SIG-M5 (cell line): Measurements from ENCODE around the gene NXPH3.
"Not testable (repeated sequence)": the region's sequence is repeated elsewhere in the genome, so short reads cannot be mapped to it uniquely, and the experiment has no call there.

Experiments used
- DNase-seq: peaks from one replicate; lab custom pipeline; 2025; lab: John Stamatoyannopoulos, UW

Gene NXPH3

DNA sequence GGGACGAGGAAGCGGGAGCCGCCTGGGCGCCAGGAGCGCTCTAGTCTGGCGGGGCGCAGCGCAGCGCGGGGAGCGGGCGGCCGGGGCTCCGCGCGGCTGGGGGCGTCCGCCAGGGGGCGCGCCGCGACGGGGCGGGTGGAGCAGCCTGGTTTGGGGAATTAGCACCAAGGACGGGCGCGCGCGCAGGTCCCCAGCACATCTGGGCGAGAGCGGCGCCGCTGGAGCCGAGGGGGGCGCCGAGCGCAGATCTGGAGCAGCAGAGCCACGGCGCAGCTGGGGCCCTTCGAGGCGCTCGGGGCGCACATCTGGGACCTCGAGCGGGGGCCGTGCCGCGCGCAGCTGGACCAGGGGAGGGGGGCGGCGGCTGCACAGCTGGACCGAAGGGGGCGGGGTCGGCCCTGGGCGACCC is at the start of gene NXPH3:
TSS of gene NXPH3 (plus strand) at position 193 of the 409 bp plus-strand sequence. CDS start 349 bp downstream, outside the sequence.
- no peak for DNase-seq

DNA sequence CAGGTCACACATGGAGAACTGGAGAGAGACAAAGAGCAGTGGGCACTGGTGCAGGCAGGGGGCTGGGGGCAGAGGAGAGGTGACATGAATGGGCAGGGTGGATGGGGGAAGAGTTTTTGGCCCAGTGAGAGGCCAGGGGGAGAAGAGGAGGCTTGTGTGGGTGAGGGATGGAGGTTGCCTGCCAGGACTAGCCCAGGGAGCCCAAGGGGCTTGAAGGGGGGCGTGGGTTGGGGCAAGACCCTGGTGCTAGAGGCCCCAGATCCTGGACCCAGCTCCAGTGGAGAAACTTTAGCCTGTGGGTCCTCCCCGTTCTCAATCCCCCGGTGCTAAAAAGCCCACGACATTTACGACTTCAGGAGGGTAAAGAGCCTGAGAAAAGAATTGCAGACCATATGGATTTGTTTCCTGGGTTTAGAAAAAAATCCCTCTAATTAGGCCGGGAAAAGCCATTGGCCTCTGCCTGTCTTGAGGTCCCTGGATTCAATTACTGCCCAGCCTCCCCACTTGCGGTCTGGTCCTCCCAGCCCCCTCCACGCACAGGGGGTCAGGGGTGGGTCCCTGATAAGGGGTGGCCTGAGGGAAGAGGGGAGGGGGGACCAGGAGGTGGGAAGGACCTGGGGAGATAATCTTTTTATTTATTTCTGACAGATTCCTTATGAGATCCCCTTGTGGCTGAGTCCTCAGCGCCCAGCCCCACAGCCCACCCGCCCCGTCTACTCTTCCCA is 47.6 kb upstream of the NXPH3 start:
- DNase-seq, result no peak

DNA sequence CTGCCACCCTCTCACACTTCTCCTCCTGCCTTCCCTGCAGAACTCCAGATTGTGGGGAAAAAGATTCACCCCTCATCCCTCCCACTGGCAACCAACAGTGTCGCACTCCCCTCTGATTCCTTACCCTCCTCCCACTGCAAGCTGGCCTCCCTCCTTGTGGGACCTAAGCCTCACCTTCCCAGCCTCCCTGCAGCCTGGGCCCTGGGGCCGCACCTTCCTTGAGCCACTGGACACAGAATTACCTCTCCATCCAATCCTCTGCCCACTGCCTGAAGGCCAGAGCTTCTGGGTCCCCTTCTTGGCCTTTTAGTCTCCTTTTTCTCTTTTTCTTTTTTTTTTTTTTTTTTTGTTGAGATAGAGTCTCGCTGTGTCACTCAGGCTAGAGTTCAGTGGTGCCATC is 46.7 kb upstream of the NXPH3 start:
- no peak for DNase-seq

DNA sequence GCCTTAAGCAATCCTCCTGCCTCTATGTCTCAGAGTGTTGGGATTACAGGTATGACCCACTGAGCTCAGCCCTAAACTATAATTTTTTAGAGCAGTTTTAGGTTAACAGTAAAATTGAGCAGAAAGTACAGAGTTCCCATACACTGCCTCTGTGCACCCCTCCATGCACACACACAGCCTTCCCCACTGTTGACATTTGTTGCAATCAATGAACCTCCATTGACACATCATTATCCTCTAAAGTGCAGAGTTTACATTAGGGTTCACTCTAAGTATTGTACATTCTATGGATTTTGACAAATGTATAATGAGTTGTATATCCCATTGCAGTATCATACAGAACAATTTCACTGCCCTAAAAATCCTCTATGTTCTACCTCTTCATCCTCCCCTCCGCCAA is 45.6 kb upstream of the NXPH3 start:
- DNase-seq, result no peak

DNA sequence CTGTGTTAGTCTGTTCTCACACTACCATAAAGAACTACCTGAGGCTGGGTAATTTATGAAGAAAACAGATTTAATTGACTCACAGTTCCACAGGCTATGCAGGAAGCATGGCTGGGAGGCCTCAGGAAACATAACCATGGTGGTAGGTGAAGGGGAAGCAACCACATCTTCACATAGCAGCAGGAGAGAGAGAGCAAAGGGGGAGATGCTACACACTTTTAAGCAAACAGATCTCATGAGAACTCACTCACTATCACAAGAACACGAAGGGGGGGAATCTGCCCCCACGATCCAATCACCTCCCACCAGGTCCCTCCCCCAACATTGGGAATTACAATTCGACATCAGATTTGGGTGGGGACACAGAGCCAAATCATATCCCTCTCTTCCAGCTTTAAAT is 31.8 kb upstream of the NXPH3 start:
- no peak for DNase-seq

DNA sequence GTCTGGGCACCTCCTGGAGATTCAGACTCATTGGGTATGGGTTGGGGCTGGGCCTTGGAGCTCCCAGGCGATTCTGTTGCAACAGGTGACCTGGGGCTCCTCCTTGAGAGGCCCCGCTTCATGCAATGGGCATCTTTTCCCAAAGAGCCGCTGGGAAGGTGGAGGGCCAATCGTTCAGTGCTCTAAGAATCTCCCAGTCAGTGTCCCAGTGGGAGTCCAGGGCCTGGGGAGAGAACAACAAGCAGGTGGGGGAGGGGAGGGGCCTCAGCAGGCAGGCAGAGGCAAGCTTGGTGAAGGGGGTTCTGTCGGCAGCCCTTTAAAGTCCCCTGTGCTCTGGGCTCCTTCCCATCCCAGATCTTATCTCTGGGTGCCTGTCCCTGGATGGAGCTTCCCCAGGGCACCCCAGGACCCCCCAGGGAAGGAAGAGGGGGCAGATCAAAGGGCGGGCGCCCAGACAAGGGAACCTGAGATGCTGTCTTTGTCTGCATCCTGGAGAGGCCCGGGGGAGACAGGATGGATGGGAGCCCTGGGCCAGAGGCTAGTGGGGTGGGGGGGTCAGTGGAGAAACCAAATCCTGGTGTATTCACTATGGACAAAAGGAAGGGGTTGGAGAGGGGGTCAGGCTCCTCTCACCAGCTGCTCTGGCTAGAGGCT is 30.5 kb upstream of the NXPH3 start:
- DNase-seq, result no peak

DNA sequence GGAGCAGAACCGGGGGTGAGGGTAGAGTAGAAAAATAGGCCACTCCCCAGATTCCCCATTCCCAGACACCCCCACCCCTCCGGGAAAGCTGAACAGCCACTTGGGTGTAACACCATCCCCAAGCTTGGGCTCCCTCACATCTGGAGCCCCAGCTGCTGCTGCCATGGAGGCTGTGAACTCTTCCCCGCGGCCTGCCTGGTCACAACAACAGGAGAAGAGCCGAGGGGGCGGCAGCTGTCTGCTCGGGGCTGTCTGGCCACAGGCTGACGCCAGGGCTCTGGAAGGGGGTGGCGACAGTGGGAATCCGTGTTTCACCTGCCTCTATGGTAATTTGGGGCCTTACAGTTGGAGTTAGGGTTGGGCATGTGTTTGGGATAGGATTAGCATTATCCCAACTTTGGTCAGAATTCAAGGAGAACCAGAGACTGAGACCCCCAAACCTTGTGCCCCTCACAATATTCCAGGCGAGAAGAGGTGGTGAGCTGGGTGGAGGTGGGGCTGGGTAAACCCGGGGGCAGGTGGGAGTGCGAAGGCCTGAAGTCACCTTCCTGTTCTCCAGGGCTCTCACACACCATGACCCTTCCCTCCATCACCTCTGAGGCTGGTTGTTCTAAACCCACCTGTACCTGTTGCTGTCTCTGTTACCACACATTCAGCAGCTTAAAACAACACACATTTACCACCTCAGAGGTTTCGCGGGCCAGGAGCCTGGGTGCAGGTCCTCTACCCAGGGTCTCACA is 29.7 kb upstream of the NXPH3 start:
- no peak for DNase-seq

DNA sequence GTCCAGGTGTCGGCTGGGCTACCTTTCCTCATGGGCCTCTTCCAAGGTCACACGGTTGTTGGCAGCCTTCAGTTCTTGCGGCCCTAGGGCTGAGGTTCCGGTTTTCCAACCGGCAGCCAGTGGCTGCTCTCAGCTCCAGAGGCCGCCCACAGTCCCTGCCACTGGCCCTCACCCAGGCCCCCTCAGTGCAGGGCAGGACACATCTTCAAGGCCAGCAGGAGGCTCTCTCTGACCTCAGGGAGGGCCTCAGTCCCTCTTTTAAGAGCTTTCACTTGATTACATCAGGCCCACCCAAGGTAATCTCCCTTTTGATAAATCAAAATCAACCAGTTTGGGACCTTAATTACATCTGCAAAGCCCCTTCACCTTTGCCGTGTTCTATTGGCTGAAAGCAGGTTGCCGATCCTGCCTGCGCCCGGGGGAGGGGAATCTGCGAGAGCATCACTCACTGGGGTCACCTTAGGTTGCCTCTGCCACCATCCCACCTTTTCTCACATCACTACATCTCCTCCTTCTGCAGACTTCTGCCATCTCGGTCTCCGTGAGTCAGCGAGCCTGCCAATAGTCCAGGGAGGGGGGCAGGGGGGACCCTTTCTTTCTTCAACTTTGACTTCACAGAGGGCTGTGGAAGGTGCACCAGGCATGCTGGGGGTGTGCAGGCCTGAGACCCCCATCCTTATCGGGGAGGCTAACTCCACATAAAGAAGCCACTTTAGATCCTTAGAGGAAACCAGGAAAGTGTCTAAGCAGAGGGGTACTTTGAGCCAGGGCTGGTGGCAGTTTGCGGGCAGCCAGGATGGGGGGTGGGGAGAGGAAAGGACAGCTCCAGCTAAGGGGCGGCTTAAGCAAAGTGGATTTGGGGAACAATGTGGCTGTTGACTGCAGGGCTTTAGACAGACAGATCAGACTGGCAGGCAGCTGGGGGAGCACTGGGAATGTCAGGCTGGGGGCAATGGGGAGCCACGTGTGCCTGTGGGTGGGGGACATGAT is 28.8 kb upstream of the NXPH3 start:
- no peak for DNase-seq

DNA sequence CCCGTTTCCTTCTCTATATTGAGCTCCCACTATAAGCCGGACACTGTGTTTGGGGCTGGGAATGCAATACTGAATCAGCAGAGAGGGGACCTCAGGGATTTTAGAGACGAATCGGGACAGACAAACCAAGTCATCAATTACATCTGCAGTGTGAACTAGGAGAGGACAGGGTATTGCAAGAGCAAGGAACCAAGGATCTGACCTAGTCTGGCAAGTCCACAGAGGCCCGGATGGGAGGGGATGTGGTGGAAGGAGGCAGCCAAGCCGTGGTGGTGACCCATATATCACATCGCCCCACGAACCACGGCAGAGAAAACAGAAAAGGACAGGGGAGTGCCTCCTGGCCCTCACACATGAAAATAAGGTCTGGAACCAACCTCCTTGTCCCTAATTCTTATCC is 28.1 kb upstream of the NXPH3 start:
- DNase-seq, result no peak

DNA sequence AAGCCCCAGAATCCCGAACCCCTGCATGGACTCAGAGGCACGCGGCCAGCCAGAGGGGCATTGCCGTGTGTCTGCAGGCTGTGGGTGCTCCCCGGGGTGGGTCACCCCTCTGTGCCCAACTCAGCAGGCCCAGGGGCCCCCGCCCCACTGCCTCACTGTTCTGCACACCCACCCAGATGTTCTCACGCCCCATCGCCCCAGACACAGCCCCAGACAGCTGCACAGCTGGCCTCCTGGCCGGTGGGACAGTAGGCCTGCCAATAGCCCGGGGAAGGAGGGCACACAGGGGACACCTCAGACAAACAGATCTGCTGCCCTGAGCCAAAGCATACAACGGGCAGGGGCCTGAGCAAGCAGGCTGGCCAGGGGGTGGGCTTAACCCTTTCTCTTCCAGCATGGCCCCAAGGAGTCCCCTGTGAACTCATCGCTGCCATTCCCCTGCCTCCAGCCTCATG is 27.6 kb upstream of the NXPH3 start:
- no peak for DNase-seq

DNA sequence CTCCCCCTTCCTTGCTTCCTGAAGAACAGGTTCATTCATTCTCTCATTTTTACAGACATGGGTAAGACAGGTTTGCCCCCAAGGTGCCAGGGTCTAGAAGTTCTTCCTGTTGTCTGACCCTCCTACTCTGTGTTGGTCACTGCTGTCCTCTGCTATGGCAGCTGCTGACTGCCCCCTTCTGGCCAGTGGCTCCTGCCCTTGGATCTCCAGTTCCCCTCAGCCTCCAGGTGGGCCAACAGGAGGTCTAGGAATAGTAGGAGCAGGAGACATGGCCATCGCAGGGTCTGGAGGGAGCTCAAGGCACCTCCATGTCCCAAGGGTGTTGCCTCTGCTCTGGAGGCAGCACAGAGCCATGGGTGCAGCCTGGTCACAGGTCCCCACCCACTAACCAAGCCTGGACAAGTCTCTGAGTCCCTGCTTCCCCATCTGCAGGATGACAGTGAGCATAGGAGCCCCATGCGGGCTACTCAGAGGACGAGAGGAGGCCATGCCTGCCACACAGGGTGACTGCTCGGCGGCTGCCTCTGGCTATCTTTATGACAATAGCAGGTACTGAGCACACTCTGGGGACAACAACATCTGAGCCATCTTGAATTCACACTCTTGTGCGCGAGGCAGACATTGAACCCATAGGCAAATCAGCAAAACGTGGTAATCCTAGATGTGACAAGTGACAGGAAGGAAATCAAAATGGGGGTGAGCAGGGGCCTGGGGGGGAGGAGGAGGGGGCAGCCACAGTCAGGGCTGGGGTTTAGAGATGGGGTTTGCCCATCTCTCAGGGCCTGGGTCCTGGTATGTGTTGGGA is 27.0 kb upstream of the NXPH3 start:
- no peak for DNase-seq

DNA sequence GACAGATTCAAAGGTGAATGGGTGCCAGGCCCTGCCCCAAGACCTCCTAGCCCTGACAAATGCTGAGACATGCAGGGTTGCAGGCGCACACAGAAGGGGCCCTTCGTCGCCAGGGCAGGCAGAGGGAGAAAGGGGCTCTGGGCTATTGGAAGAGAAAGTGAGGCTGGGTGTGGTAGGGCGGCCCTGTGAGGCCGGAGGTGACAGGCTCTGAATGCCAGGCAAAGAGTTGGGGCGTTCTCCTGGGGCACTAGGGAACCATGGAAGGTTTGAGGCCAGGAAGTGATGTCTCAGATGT is 26.4 kb upstream of the NXPH3 start:
- DNase-seq, result no peak

DNA sequence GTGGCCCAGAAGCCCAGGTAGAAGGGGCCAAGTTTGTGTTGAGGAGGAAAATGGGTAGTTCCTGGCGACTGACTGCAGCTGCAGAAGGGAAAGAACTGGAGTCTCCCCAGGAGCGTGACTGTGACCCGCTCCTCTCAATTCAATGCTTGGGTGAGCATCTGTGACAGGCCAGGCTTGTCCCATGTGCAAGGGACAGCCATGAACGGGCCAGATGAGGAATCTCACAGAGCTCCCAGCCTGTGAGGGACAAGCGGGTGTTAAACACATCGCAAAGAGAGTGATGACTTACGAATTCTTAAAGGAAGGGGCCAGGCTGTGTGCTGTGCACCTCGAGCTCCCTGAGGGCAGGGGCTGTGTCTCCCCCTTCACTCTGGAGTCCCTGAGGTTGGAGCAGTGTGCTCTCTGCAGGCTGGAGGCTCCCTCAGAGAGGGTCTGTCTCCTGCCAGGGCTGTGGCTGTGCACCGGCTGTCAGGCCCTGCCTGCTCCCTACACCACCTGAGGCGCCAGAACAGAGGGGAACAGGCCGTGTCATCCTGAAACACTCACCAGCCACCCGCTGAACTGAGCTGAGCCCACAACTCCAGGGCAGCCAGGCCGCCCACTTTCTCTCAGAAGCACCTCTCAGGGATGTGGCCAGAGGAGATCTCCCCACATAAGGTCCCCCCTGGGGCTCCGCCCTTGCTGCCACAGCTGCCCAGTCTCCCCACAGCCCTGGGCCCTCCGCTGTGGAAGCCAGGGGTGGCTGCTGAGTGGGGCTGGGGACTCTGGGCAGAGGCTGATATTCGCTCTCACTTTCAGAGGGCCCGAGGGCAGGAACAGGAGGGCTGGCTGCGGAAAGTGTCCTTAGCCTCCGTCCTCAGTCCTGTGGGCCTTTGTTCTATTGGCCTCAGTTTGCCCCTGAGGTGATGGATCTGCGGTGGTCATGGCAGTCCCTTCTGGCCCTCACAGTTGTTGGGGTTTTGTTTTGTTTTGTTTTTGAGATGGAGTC is 25.7 kb upstream of the NXPH3 start:
- DNase-seq, result no peak

DNA sequence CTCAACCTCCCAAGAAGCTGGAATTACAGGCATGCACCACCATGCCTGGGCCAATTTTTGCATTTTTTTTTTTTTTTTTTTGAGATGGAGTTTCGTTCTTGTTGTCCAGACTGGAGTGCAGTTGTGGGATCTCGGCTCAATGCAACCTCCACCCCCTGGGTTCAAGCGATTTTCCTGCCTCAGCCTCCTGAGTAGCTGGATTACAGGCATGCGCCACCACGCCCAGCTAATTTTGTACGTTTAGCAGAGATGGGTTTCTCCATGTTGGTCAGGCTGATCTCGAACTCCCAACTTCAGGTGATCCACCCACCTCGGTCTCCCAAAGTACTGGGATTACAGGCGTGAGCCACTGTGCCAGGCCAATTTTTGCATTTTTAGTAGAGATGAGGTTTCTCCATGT is 24.9 kb upstream of the NXPH3 start:
- not testable (repeated sequence) for DNase-seq

DNA sequence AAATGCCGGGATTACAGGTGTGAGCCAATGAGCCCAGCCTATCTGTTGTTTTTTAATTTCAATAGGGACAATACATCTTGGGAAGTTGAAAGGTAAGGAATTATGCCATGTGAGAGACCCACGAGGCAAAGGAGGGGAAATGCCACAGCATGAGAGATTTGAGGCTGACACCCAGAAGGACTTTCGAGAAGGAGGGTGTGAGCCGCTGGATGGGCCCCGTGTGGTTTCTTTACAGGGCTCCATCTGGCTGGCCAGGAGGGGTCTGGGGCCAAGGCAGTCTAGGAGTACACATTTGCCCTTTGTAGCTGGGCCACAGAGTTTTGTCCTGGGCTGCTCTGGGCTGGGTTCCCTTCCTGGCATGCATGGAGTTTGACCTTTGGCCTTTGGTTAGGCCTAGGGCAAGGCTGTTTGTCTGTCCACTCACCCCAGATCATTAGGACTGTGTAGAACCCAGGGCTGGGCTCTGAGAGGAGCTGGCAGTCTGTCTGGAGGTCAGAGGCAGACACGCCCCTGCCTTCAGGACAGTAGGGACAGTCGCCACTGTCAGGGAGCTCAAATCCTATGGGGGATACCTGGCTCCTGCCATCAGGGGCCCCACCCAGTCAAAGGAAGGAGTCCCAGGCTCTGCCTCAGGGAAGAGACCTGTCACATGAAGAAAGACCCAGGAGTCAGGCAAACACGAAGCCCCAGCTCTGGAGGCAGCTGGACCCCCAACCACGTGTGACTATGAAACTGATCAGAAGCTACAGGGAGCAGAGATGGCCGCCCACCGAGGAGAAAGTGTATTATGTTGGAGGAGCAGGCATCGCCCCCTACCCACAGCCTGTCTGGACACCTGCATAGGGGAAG is 24.2 kb upstream of the NXPH3 start:
- no peak for DNase-seq

DNA sequence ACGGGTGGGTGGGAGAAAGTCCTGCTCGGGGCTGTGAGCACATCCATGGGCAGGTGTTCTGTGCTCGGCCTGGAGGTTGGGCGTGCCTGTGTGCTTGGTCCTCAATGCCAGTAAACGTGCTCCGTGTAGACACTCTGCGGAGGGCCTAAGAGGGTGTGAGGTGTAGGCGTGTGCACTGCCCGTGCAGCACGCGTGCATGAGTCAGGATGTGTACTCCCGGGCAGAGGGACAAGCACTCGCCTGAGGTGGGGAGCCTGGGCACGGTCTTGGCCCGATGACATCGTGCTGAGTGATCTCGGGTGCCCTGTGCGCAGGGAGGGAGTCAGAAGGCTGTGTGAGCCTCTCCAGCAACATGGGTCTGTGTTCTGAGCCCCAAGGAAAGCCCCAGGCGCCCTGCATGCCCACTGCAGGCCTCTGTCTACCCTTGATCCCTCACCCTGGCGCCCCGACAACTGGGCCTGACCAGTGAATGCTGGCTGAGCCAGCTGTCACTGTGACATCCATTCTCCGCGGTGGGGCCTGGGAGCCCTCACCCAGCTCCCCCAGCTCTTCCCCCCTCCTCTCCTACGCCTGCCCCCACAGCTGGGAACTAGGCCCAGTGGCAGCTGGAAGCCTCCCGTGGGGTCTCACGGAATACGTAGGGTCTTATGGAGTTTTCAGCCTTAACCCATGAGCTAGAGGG is 23.5 kb upstream of the NXPH3 start:
- no peak for DNase-seq

DNA sequence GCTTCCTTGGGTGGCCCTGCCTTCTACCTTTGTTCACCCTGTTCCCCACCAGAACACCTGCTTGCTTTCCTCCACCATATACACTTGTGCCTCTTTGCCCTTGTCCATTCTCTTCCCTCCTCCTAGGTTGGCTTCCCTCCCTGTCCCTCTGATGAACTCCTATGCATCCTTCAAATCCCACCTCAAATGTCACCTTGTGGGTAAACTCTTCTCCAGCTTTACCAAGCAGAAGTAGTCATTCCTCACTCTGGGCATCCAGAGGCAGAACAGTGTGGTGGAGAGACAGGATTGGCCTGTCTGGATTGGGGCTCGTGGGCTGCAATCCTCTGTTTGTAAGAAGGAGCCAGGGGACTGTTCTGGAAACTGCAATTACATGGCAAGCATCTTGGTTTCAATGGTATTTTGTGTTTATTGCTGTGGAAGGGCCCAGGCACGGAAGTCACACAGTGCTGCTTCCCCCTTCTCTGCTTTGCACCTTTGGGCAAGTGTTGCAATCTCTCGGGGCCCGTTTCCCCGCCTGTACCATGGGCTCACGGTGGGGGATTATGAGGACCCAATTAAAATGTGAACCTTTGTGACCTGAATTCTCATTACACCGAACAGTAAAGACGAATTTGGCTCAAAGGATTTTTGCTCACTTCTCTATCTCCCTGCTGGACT is 21.9 kb upstream of the NXPH3 start:
- DNase-seq, result no peak
